SK-N-SH (cell line): Measurements from ENCODE around the gene SESN1. TPM values are rescaled to one million over a fixed set of nuclear protein-coding genes. Genes with fewer than 3 reads are reported as not detected.

Experiments
- CTCF ChIA-PET: fragments of 300-600, 350-600 bp; formaldehyde crosslinking; extraction: SDS; loops from one replicate; lab custom pipeline; 2021; lab: Yijun Ruan, JAX
- POLR2A ChIA-PET: fragments of 350-600 bp; sonication (Branson Sonifier 250); formaldehyde crosslinking; extraction: SDS; loops from one replicate; lab custom pipeline; 2020; ENCODE audit warnings: antibody characterized with exemption, inconsistent platforms; lab: Yijun Ruan, JAX
- DNase-seq: peaks from one replicate; pipeline ENCODE4 v3.0.0; 2012
- H2AFZ ChIP-seq: fragments of 200-600 bp; sonication (generic); 2 replicates; pipeline ENCODE4 v1.8.1; 2016; ENCODE audit warnings: antibody characterized with exemption, mild to moderate bottlenecking, low read depth
- H3F3A ChIP-seq: fragments of 200-600 bp; sonication (generic); replicated peaks from 2 replicates; pipeline ENCODE3; 2016; ENCODE audit warnings: antibody characterized with exemption, mild to moderate bottlenecking; ENCODE audit not compliant: insufficient read depth
- H3K27ac ChIP-seq, 2 experiments: fragments of 200-500 bp in 1 of 2; fragments of 200-600 bp in 1 of 2; sonication (Bioruptor generic) in 1 of 2; sonication (generic), shearing (Covaris generic) in 1 of 2; 2 replicates each; pipeline versions ENCODE4 v1.5.1 to v1.6.1; 2014 to 2016; ENCODE audit warnings: low read depth in 2 of 2, inconsistent platforms in 1 of 2, low read length in 1 of 2, mild to moderate bottlenecking in 1 of 2, mixed read lengths in 1 of 2
- H3K27me3 ChIP-seq: fragments of 200-600 bp; sonication (generic), shearing (Covaris generic); 2 replicates; pipeline ENCODE4 v1.6.1; 2016; ENCODE audit warnings: mixed run types; ENCODE audit not compliant: insufficient read depth
- H3K36me3 ChIP-seq, 2 experiments: fragments of 200-500 bp in 1 of 2; fragments of 200-600 bp in 1 of 2; sonication (Bioruptor generic) in 1 of 2; sonication (generic) in 1 of 2; replicated peaks in 1 of 2; 2 replicates each; pipeline versions ENCODE3 to v1.5.1; 2014 to 2016; ENCODE audit warnings: low read length in 1 of 2, mild to moderate bottlenecking in 1 of 2; ENCODE audit not compliant: insufficient read depth in 2 of 2, control insufficient read depth in 1 of 2
- H3K4me1 ChIP-seq, 2 experiments: fragments of 200-500 bp in 1 of 2; fragments of 200-600 bp in 1 of 2; sonication (Bioruptor generic) in 1 of 2; sonication (generic), shearing (Covaris generic) in 1 of 2; 2 replicates each; pipeline versions ENCODE4 v1.5.1 to v1.6.1; 2014 to 2016; ENCODE audit warnings: low read depth in 1 of 2, low read length in 1 of 2, mixed run types in 1 of 2; ENCODE audit not compliant: insufficient read depth in 2 of 2, control insufficient read depth in 1 of 2
- H3K4me2 ChIP-seq: fragments of 200-600 bp; sonication (generic), shearing (Covaris generic); 2 replicates; pipeline ENCODE4 v1.6.1; 2017; ENCODE audit warnings: mixed run types
- H3K4me3 ChIP-seq, 2 experiments: fragments of 200-500 bp in 1 of 2; fragments of 200-600 bp in 1 of 2; sonication (Bioruptor generic) in 1 of 2; sonication (generic), shearing (Covaris generic) in 1 of 2; 2 replicates each; pipeline versions ENCODE4 v1.5.1 to v1.8.1; 2014 to 2016; ENCODE audit warnings: low read depth in 2 of 2, inconsistent platforms in 1 of 2, low read length in 1 of 2, mild to moderate bottlenecking in 1 of 2, mixed read lengths in 1 of 2, moderate library complexity in 1 of 2
- H3K79me2 ChIP-seq: fragments of 200-600 bp; sonication (generic); 2 replicates; pipeline ENCODE4 v1.8.1; 2017; ENCODE audit warnings: mild to moderate bottlenecking; ENCODE audit not compliant: insufficient read depth
- H3K9ac ChIP-seq: fragments of 200-600 bp; sonication (generic); 2 replicates; pipeline ENCODE4 v1.6.1; 2017; ENCODE audit warnings: mixed run types
- H3K9me2 ChIP-seq: fragments of 200-600 bp; sonication (generic); 2 replicates; pipeline ENCODE4 v1.6.1; 2017; ENCODE audit warnings: mixed run types
- H3K9me3 ChIP-seq: fragments of 200-600 bp; sonication (generic); 2 replicates; pipeline ENCODE4 v1.6.1; 2017; ENCODE audit warnings: mixed run types, mild to moderate bottlenecking, moderate library complexity
- H4K20me1 ChIP-seq: fragments of 200-600 bp; sonication (generic); 2 replicates; pipeline ENCODE4 v1.6.1; 2017; ENCODE audit warnings: mild to moderate bottlenecking, mixed run types; ENCODE audit not compliant: insufficient read depth
- CTCF ChIP-seq: fragments of 200-600 bp; sonication (generic); IDR thresholded peaks from 2 replicates; pipeline ENCODE4 v1.6.1; 2017; ENCODE audit warnings: antibody characterized with exemption, mild to moderate bottlenecking, moderate library complexity
- ELF1 ChIP-seq: IDR thresholded peaks from 2 replicates; pipeline ENCODE4 v1.4.0; 2012
- EP300 ChIP-seq, 2 experiments: IDR thresholded peaks; 2 replicates each; pipeline versions ENCODE4 v1.4.0 to v1.6.1; 2012; ENCODE audit warnings: borderline replicate concordance in 1 of 2, low read depth in 1 of 2, low read length in 1 of 2
- EZH2phosphoT487 ChIP-seq: fragments of 200-600 bp; sonication (generic); IDR thresholded peaks from 2 replicates; pipeline ENCODE4 v1.6.1; 2017; ENCODE audit warnings: low read depth, mixed run types, mild to moderate bottlenecking, antibody characterized with exemption, moderate library complexity, borderline replicate concordance
- FOSL2 ChIP-seq: IDR thresholded peaks from 2 replicates; pipeline ENCODE4 v1.4.0; 2012; ENCODE audit warnings: low read depth, mild to moderate bottlenecking, moderate library complexity, borderline replicate concordance
- FOXJ3 ChIP-seq: sonication (generic); formaldehyde crosslinking; IDR thresholded peaks from 2 replicates; pipeline ENCODE4 v1.5.1; 2020; ENCODE audit warnings: mild to moderate bottlenecking, missing genetic modification reagents
- FOXM1 ChIP-seq: IDR thresholded peaks from 2 replicates; pipeline ENCODE4 v1.4.0; 2012; ENCODE audit warnings: low read depth, mild to moderate bottlenecking
- GABPA ChIP-seq: IDR thresholded peaks from 2 replicates; pipeline ENCODE4 v1.4.0; 2012; ENCODE audit warnings: low read depth, mild to moderate bottlenecking
- MEF2A ChIP-seq: IDR thresholded peaks from 2 replicates; pipeline ENCODE4 v1.4.0; 2012; ENCODE audit warnings: low read depth, borderline replicate concordance
- MXI1 ChIP-seq: IDR thresholded peaks from 2 replicates; pipeline ENCODE4 v1.6.1; 2012; ENCODE audit warnings: mild to moderate bottlenecking, low read depth, low read length, improper control_type of control experiment
- NRF1 ChIP-seq: IDR thresholded peaks from 2 replicates; pipeline ENCODE4 v1.6.1; 2012; ENCODE audit warnings: low read depth, mild to moderate bottlenecking, low read length
- PBX3 ChIP-seq: IDR thresholded peaks from 2 replicates; pipeline ENCODE4; 2012
- RAD21 ChIP-seq: IDR thresholded peaks from 2 replicates; pipeline ENCODE4 v1.6.1; 2012; ENCODE audit warnings: mild to moderate bottlenecking, low read length
- RFX5 ChIP-seq: IDR thresholded peaks from 2 replicates; pipeline ENCODE4 v1.6.1; 2012; ENCODE audit warnings: mild to moderate bottlenecking, improper control_type of control experiment, low read length
- SIN3A ChIP-seq: IDR thresholded peaks from 2 replicates; pipeline ENCODE4 v1.6.1; 2012; ENCODE audit warnings: low read depth, mild to moderate bottlenecking, low read length, moderate library complexity, borderline replicate concordance
- SMC3 ChIP-seq: IDR thresholded peaks from 2 replicates; pipeline ENCODE4 v1.6.1; 2012; ENCODE audit warnings: low read depth, low read length, improper control_type of control experiment
- TCF12 ChIP-seq: IDR thresholded peaks from 2 replicates; pipeline ENCODE4 v1.4.0; 2012
- TEAD4 ChIP-seq: IDR thresholded peaks from 2 replicates; pipeline ENCODE4 v1.4.0; 2012; ENCODE audit warnings: mild to moderate bottlenecking, borderline replicate concordance; ENCODE audit not compliant: insufficient read depth
- USF1 ChIP-seq: IDR thresholded peaks from 2 replicates; pipeline ENCODE4 v1.4.0; 2012; ENCODE audit warnings: low read depth, borderline replicate concordance
- YY1 ChIP-seq: IDR thresholded peaks from 2 replicates; pipeline ENCODE4 v1.4.0; 2012; ENCODE audit warnings: low read depth, mild to moderate bottlenecking
- polyA plus RNA-seq, 3 experiments: library from polyadenylated mRNA; depleted of rRNA; stranded (reverse); fragments of >200 nt; gene quantifications; 2 replicates each; pipeline ENCODE4 v1.2.3, GENCODE V29; 2012

SESN1 gene
- polyA plus RNA-seq, 1 of the 3 experiments (the other 2 are of a cell fraction), result 13.1 TPM

GRCh38 chr6:108987156-108987555, 107.5 kb downstream of the SESN1 start:
- Histone ChIP-seq H3K79me2 (no peaks in the 10 kb centered on the region), H3K4me2 (no peak overlapping the region)
- TF ChIP-seq MXI1 (no peak), YY1 (no peak), EP300 (IDR thresholded peaks at IDR 0.05; ENCODE audit: borderline replicate concordance in 1 of 2, low read depth in 1 of 2, low read length in 1 of 2) (no peak), FOSL2 (no peak), USF1 (no peak), SMC3 (no peak), GABPA (no peak), FOXJ3 (no peak), EZH2phosphoT487 (no peak), SIN3A (no peak), RAD21 (no peak), PBX3 (no peak), CTCF (no peak), NRF1 (no peak), TEAD4 (no peak), RFX5 (no peak), ELF1 (no peak), FOXM1 (no peak), MEF2A (no peak), TCF12 (no peak)
- TF ChIP-seq, all 33 proteins: peak for 0
- Histone ChIP-seq H3K27me3 (no peaks in the 10 kb centered on the region), H3F3A (no peaks in the 10 kb centered on the region), H3K4me3 (no peak overlapping the region), H2AFZ (no peak overlapping the region), H3K9me2 (no peaks in the 10 kb centered on the region), H3K36me3 (peaks cover 34 to 53% of the 10 kb centered on the region in 2 experiments), H3K27ac (no peak overlapping the region), H3K9ac (no peak overlapping the region), H3K4me1 (no peaks in the 10 kb centered on the region), H3K9me3 (no peaks in the 10 kb centered on the region), H4K20me1 (no peaks in the 10 kb centered on the region)
- ChIA-PET POLR2A (interaction anchor here (0.6 kb wide), 1 partner anchor 44 kb away, joined by 3 read pairs; no protein-coding TSS in a partner anchor), CTCF (interaction anchor here (1.0 to 1.2 kb wide), 3 partner anchors 15 to 86 kb away, joined by 3 to 5 read pairs (median 4); no protein-coding TSS in a partner anchor)
- DNase-seq, result no peak
